ENCODE results near the gene PNRC1. TPM values are rescaled to one million over a fixed set of nuclear protein-coding genes. Genes with fewer than 3 reads are reported as not detected.
A peak's percentile ranks its signal among the peaks of the same experiment; 100 is the strongest.

PNRC1 gene
- total RNA-seq, 1 donor from 2014 or later: 229 TPM

DNA sequence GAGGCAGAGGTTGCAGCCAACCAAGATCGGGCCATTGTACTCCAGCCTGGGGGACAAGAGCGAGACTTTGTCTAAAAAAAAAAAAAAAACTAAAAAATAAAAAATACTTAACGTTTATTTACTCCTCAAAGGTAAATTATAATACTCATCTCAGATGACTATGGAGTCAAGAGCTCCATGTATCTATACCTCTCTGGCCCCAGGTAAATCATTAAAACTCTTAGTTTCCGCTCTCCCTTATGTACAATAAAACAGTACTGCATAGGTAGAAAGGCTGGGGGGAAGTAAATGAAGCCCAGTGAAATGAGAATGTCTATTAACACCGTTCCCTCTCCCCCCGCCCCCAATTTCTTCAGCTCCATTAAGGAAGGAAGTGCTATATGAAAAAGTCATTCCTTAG, 36.2 kb downstream of the PNRC1 start:
- H3K4me3 Mint-ChIP-seq: peak overlapping the region; percentile 80
- DNase-seq (no peak), ATAC-seq (ENCODE audit: low read depth) (no peak)
- H3K27me3 Mint-ChIP-seq: peaks cover 14% of the 10 kb centered on the region
- POLR2A ChIA-PET: interaction anchor here (0.5 to 2.3 kb wide), 4 partner anchors 31 to 445 kb away, joined by 3 to 25 read pairs (median 4); partner anchors contain the start of gene PNRC1
- H3K4me1 Mint-ChIP-seq: peaks cover 6% of the 10 kb centered on the region
- intact Hi-C loops (cut with micrococcal nuclease): loop anchor here (2.0 kb wide), 2 partner anchors 30 to 34 kb away; partner anchors contain the start of gene PM20D2
- CTCF ChIA-PET: no interaction called here
- H3K27ac Mint-ChIP-seq: no peak overlapping the region
- H3K36me3 Mint-ChIP-seq (ENCODE audit: low read depth): no peaks in the 10 kb centered on the region
- TF ChIP-seq, protein P1, sequence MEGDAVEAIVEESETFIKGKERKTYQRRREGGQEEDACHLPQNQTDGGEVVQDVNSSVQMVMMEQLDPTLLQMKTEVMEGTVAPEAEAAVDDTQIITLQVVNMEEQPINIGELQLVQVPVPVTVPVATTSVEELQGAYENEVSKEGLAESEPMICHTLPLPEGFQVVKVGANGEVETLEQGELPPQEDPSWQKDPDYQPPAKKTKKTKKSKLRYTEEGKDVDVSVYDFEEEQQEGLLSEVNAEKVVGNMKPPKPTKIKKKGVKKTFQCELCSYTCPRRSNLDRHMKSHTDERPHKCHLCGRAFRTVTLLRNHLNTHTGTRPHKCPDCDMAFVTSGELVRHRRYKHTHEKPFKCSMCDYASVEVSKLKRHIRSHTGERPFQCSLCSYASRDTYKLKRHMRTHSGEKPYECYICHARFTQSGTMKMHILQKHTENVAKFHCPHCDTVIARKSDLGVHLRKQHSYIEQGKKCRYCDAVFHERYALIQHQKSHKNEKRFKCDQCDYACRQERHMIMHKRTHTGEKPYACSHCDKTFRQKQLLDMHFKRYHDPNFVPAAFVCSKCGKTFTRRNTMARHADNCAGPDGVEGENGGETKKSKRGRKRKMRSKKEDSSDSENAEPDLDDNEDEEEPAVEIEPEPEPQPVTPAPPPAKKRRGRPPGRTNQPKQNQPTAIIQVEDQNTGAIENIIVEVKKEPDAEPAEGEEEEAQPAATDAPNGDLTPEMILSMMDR (IDR thresholded peaks at IDR 0.05): no peak
- H3K9me3 Mint-ChIP-seq: no peaks in the 10 kb centered on the region

DNA sequence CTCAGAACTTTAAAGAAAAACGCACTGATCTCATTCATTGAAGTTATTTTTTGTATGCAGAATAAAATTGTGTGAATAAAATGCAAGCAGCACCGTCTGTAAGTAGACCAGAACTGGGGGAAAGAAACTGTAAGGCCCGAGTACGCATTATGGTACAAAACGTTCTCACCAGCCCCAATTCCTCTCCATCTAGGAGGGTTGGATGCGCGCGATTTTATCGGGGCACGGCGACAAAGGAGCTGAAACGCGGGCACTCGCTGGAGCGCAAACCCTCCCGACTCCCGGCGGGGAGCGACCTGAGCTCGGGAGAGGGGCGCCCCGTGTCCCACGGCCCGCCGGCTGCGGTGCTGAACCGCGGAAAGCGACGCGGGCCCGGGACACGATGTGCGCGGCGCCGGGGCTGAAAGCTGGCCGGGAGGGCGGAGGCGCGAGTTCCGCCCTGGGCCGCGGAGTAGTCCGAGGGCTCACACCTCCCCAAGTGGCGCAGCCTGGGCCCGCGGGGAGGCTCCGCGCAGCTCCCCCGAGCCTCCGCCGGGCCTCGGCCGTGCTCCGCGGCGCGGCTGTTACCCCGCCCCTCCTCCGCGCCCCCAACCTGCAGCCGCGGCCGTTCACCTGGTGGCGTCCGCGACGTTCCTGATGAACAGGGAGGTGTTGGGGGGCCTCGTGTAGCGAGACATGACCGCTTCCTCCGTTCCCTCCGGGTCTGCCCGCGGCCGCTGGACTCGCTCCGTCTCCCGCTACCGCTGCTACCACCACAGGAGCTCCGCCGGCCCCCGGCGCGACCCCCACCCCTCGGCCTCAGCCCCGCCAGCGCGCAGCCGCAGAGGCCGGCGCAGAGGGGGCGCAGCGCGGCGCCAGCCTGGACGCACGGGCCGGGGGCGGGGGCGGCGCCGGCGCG, 36.9 kb downstream of the PNRC1 start, which contains the start of gene SRSF12:
Gene SRSF12 (minus strand): TSS at position 861 of the 898 bp plus-strand sequence. CDS start 184 bp downstream, at position 677.
- DNase-seq (peak; percentile 43), ATAC-seq (ENCODE audit: low read depth) (peak; percentile 81)
- CTCF ChIA-PET: no interaction called here
- intact Hi-C loops (cut with micrococcal nuclease): loop anchor here (2.0 kb wide), 2 partner anchors 29 to 35 kb away; partner anchors contain the start of gene PM20D2
- TF ChIP-seq, protein P1 (IDR thresholded peaks at IDR 0.05): no peak
- Mint-ChIP-seq H3K27ac (no peak within 1 kb of the TSS), H3K27me3 (peaks cover 14% of the 10 kb centered on the region), H3K4me1 (peaks cover 6% of the 10 kb centered on the region), H3K4me3 (peak within 1 kb of the TSS; percentile 80), H3K36me3 (ENCODE audit: low read depth) (no peaks in the 10 kb centered on the region), H3K9me3 (no peaks in the 10 kb centered on the region)
- POLR2A ChIA-PET: interaction anchor here (0.6 to 2.3 kb wide), 5 partner anchors 9 to 486 kb away, joined by 3 to 25 read pairs (median 5); partner anchors contain the start of gene PNRC1

DNA sequence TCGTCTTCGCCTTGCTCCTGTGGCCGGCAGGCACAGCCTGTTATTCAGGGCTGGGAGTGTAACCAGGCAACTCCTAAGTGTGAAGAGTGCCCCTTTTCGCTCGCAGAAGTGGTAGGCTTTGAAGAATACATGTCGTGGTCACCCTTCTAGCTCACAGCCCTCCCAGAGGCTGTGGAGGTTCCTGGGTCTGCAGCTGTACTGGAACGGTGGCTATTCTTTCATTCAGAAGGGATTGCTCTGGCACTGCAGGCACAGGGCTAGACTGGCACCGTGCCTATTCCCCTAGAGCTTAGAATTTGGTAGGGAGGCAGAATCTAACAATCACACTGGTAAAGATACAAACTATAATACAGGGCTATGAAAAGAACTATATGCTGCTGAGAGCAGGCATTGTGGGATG, 38.4 kb downstream of the PNRC1 start:
- Mint-ChIP-seq H3K9me3 (no peaks in the 10 kb centered on the region), H3K27ac (no peak overlapping the region), H3K27me3 (peaks cover 14% of the 10 kb centered on the region), H3K36me3 (ENCODE audit: low read depth) (no peaks in the 10 kb centered on the region), H3K4me1 (peaks cover 6% of the 10 kb centered on the region), H3K4me3 (peak overlapping the region; percentile 61)
- intact Hi-C loops (cut with micrococcal nuclease): no loop called here
- DNase-seq (no peak), ATAC-seq (ENCODE audit: low read depth) (no peak)
- ChIA-PET POLR2A (interaction anchor here (0.6 kb wide), 1 partner anchor 38 kb away, joined by 7 read pairs; the partner anchor contains the start of gene PNRC1), CTCF (no interaction called here)
- TF ChIP-seq, protein P1 (IDR thresholded peaks at IDR 0.05): no peak

DNA sequence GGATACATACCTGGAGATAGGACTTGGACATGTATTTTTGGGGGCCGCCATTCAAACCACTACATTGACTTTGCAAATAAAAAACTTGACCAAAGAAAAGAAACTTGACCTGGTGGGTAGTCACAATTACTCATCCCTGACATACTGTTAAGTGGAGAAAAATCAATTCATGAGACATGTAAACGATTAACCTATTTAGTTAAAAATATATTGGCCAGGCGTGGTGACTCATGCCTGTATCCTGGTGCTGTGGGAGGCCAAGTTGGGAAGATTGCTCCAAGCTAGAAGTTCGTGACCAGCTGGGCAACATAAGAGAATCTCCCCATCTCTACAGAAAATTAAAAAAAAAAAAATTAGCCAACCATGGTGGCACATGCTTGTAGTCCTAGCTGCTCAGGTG, 39.8 kb downstream of the PNRC1 start:
- TF ChIP-seq, protein P1 (IDR thresholded peaks at IDR 0.05): no peak
- Mint-ChIP-seq H3K4me3 (no peak overlapping the region), H3K27me3 (peaks cover 14% of the 10 kb centered on the region), H3K27ac (no peak overlapping the region), H3K4me1 (peaks cover 6% of the 10 kb centered on the region), H3K36me3 (ENCODE audit: low read depth) (no peaks in the 10 kb centered on the region), H3K9me3 (no peaks in the 10 kb centered on the region)
- ChIA-PET POLR2A (no interaction called here), CTCF (no interaction called here)
- ATAC-seq (ENCODE audit: low read depth): no peak
- intact Hi-C loops (cut with micrococcal nuclease): no loop called here
- DNase-seq: no peak

DNA sequence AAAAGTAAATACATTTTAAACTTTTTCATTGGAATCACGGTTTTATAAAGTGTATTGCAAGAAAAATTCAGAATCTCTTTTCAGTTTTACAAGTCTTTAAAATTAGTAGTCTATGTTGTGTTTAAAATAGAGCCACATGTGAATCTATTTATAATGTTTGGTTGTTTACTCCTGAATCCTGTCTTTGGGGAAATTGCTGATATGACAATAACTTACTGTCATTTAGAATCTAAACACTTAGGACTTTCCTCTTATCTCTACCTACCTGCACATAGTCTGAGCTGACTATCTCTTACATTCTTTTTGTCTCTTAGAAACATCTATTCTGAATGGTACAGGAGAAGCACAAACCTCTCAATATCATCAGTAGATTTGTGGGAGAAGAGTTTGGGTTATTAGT, 41.4 kb downstream of the PNRC1 start:
- CTCF ChIA-PET: no interaction called here
- H3K4me3 Mint-ChIP-seq: no peak overlapping the region
- POLR2A ChIA-PET: no interaction called here
- TF ChIP-seq, protein P1 (IDR thresholded peaks at IDR 0.05): no peak
- ATAC-seq (ENCODE audit: low read depth) (no peak), DNase-seq (no peak)
- H3K4me1 Mint-ChIP-seq: peaks cover 3% of the 10 kb centered on the region
- intact Hi-C loops (cut with micrococcal nuclease): loop anchor here (1.0 to 2.0 kb wide), 4 partner anchors 120 to 489 kb away; no protein-coding TSS in a partner anchor
- H3K36me3 Mint-ChIP-seq (ENCODE audit: low read depth): no peaks in the 10 kb centered on the region
- no peaks in the 10 kb centered on the region for H3K9me3 Mint-ChIP-seq
- peaks cover 3% of the 10 kb centered on the region for H3K27me3 Mint-ChIP-seq
- no peak overlapping the region for H3K27ac Mint-ChIP-seq
